NCI-H1694 treated with DMSO at 0.1 percent for 48 hours (cell line): Measurements from ENCODE around the gene SLC43A1.
A peak's percentile ranks its signal among the peaks of the same experiment; 100 is the strongest.

Experiments used
- DNase-seq: peaks from one replicate; lab custom pipeline; 2025; lab: John Stamatoyannopoulos, UW

SLC43A1 gene

GRCh38 chr11:57497303-57498247, 17.9 kb downstream of the SLC43A1 start:
- DNase-seq: no peak

- DNase-seq: no peak
Observed at GRCh38 chr11:57496109-57496820, 19.2 kb downstream of the SLC43A1 start.

- DNase-seq: no peak
Observed at GRCh38 chr11:57493507-57494503, 21.7 kb downstream of the SLC43A1 start.

GRCh38 chr11:57491371-57492061, 24.0 kb downstream of the SLC43A1 start:
- no peak for DNase-seq

GRCh38 chr11:57490456-57491248, 24.9 kb downstream of the SLC43A1 start:
- DNase-seq: no peak

GRCh38 chr11:57487920-57488659, 27.4 kb downstream of the SLC43A1 start:
- DNase-seq: no peak

- no peak for DNase-seq
Observed at GRCh38 chr11:57487021-57487778, 28.3 kb downstream of the SLC43A1 start.

- DNase-seq: no peak
Observed at GRCh38 chr11:57485217-57485990, 30.1 kb downstream of the SLC43A1 start.

- no peak for DNase-seq
Observed at GRCh38 chr11:57484141-57484710, 31.3 kb downstream of the SLC43A1 start.

- no peak for DNase-seq
Observed at GRCh38 chr11:57483562-57483918, 32.0 kb downstream of the SLC43A1 start.

- peak; percentile 53 for DNase-seq
Observed at GRCh38 chr11:57482782-57483561, 32.5 kb downstream of the SLC43A1 start.

GRCh38 chr11:57481915-57482781, 33.4 kb downstream of the SLC43A1 start:
- no peak for DNase-seq

- DNase-seq: no peak
Observed at GRCh38 chr11:57481315-57481714, 34.2 kb downstream of the SLC43A1 start.

- DNase-seq: peak; percentile 59
Observed at GRCh38 chr11:57480409-57481137, 34.9 kb downstream of the SLC43A1 start.

- no peak for DNase-seq
Observed at GRCh38 chr11:57479911-57480310, 35.6 kb downstream of the SLC43A1 start.
